Endothelial cell of umbilical vein (primary cell): ENCODE measurements around the gene TBX19. TPM values are rescaled to one million over a fixed set of nuclear protein-coding genes. Genes with fewer than 3 reads are reported as not detected.

Experiments used
- BruUV-seq: library from RNA; stranded (reverse); fragments of 400-500 nt; replicated peaks from 2 replicates; lab custom pipeline; 2021; lab: Mats Ljungman, UMichigan
- CTCF ChIA-PET: fragments of 300-600, 350-600 bp; sonication (Branson Sonifier 250); formaldehyde crosslinking; loops from one replicate; lab custom pipeline; 2021; ENCODE audit warnings: antibody characterized with exemption, inconsistent platforms; lab: Charles Lee
- POLR2A ChIA-PET: fragments of 300-600, 350-600 bp; sonication (Branson Sonifier 250); formaldehyde crosslinking; loops from one replicate; lab custom pipeline; 2021; ENCODE audit warnings: antibody characterized with exemption, inconsistent platforms; lab: Charles Lee
- DNase-seq: peaks from one replicate; pipeline ENCODE4 v3.0.0-alpha.2; 2011; ENCODE audit warnings: low read depth, low spot score
- FAIRE-seq: peaks from 2 replicates; lab custom pipeline; 2011; peaks lifted over from hg19 to GRCh38; lab: Jason Lieb, UNC
- H2AFZ ChIP-seq: 2 replicates; pipeline ENCODE4 v1.6.0; 2012; ENCODE audit warnings: low read depth, low read length, control low read depth, inconsistent platforms
- H3K27ac ChIP-seq: 2 replicates; pipeline ENCODE4 v1.5.1; 2011; ENCODE audit warnings: low read depth, mild to moderate bottlenecking, control low read depth, low read length, moderate library complexity; ENCODE audit not compliant: insufficient read depth
- H3K27me3 ChIP-seq, 2 experiments: 2 replicates each; pipeline versions ENCODE4 v1.6.0 to v1.6.1; 2011; ENCODE audit warnings: low read length in 2 of 2, mixed read lengths in 1 of 2; ENCODE audit not compliant: control insufficient read depth in 2 of 2, insufficient read depth in 2 of 2
- H3K36me3 ChIP-seq, 2 experiments: 2 replicates in 1 of 2; 3 replicates in 1 of 2; pipeline ENCODE4 v1.5.1; 2011; ENCODE audit warnings: low read length in 2 of 2, mild to moderate bottlenecking in 1 of 2, moderate library complexity in 1 of 2; ENCODE audit not compliant: control insufficient read depth in 2 of 2, insufficient read depth in 2 of 2; ENCODE audit errors: extremely low read depth in 1 of 2
- H3K4me1 ChIP-seq: 3 replicates; pipeline ENCODE4 v1.5.1; 2011; ENCODE audit warnings: mild to moderate bottlenecking, low read length; ENCODE audit not compliant: control insufficient read depth, insufficient read depth; ENCODE audit errors: extremely low read depth
- H3K4me2 ChIP-seq: 2 replicates; pipeline ENCODE4 v1.6.1; 2011; ENCODE audit warnings: low read length, control low read depth, mixed read lengths; ENCODE audit not compliant: insufficient read depth
- H3K4me3 ChIP-seq, 3 experiments: fragments of 200-600 bp in 1 of 3; sonication (generic), shearing (Covaris generic) in 1 of 3; replicated peaks in 1 of 3; 2 replicates each; pipeline ENCODE4 v1.5.1; 2011 to 2016; ENCODE audit warnings: control low read depth in 3 of 3, low read length in 3 of 3, mild to moderate bottlenecking in 2 of 3, inconsistent platforms in 1 of 3, low read depth in 1 of 3, moderate library complexity in 1 of 3; ENCODE audit not compliant: insufficient read depth in 1 of 3
- H3K79me2 ChIP-seq: 2 replicates; pipeline ENCODE4 v1.6.0; 2012; ENCODE audit warnings: low read length, inconsistent platforms; ENCODE audit not compliant: control insufficient read depth, insufficient read depth
- H3K9ac ChIP-seq: replicated peaks from 2 replicates; pipeline ENCODE3; 2011; ENCODE audit warnings: low read length, control low read depth; ENCODE audit not compliant: insufficient read depth; ENCODE audit errors: extremely low read depth
- H3K9me1 ChIP-seq: replicated peaks from 3 replicates; pipeline ENCODE4 v1.6.0; 2011; ENCODE audit warnings: mild to moderate bottlenecking, low read length; ENCODE audit not compliant: control insufficient read depth, insufficient read depth; ENCODE audit errors: extremely low read depth
- H3K9me3 ChIP-seq: replicated peaks from 2 replicates; pipeline ENCODE4 v1.5.1; 2012; ENCODE audit warnings: low read length, inconsistent platforms; ENCODE audit not compliant: control insufficient read depth, insufficient read depth
- H4K20me1 ChIP-seq: replicated peaks from 2 replicates; pipeline ENCODE3; 2011; ENCODE audit warnings: mild to moderate bottlenecking, low read length; ENCODE audit not compliant: control insufficient read depth, insufficient read depth; ENCODE audit errors: extremely low read depth
- EZH2 ChIP-seq: IDR thresholded peaks from 2 replicates; pipeline ENCODE4 v1.6.1; 2012; ENCODE audit warnings: borderline replicate concordance, low read depth, mild to moderate bottlenecking, moderate library complexity, low read length, inconsistent platforms; ENCODE audit not compliant: severe bottlenecking
- FOS ChIP-seq: IDR thresholded peaks from 2 replicates; pipeline ENCODE4 v1.6.1; 2011; ENCODE audit warnings: mild to moderate bottlenecking, low read length, moderate library complexity, borderline replicate concordance; ENCODE audit not compliant: insufficient read depth
- GATA2 ChIP-seq: IDR thresholded peaks from 2 replicates; pipeline ENCODE4 v1.7.0; 2011; ENCODE audit warnings: low read depth, mild to moderate bottlenecking, moderate library complexity, mixed read lengths, low read length; ENCODE audit not compliant: insufficient read length, insufficient read depth
- JUN ChIP-seq: IDR thresholded peaks from 2 replicates; pipeline ENCODE4 v1.6.1; 2011; ENCODE audit warnings: borderline replicate concordance, low read depth; ENCODE audit not compliant: insufficient read length, insufficient read depth
- MYC ChIP-seq: IDR thresholded peaks from one replicate; pipeline ENCODE4 v1.6.1; 2011; ENCODE audit warnings: mild to moderate bottlenecking, low read depth, low read length
- POLR2A ChIP-seq: IDR thresholded peaks from 2 replicates; pipeline ENCODE4 v1.6.1; 2012; ENCODE audit warnings: low read depth, mild to moderate bottlenecking, control low read depth, low read length
- POLR2AphosphoS5 ChIP-seq: IDR thresholded peaks from 2 replicates; pipeline ENCODE4 v1.6.1; 2012; ENCODE audit warnings: low read depth, mild to moderate bottlenecking, control low read depth, low read length, moderate library complexity; ENCODE audit not compliant: insufficient read depth
- dilution Hi-C: fragments of 300-500 bp; cut with MboI; formaldehyde crosslinking; loops from one replicate; pipeline ENCODE4 v1.15.0; 2019; ENCODE audit warnings: low sequenced_read_pairs; ENCODE audit not compliant: extremely low pct_ligation_motif_present
- intact Hi-C: fragments of 100-400 bp; cut with micrococcal nuclease; formaldehyde crosslinking; loops from one replicate; pipeline ENCODE4 v1.10.0; 2022
- polyA plus RNA-seq, 4 experiments: library from polyadenylated mRNA; depleted of rRNA in 3 of 4; stranded (reverse) in 3 of 4; unstranded in 1 of 4; fragments of >200 nt; gene quantifications; 2 replicates each; pipeline versions ENCODE4 v1.2.1 to v1.2.3, GENCODE V29; 2011 to 2012; ENCODE audit warnings: missing spikeins in 1 of 4
- total RNA-seq: library from RNA; stranded (reverse); gene quantifications from 2 replicates; pipeline ENCODE4 v1.2.3, GENCODE V29; 2021
- TF ChIP-seq, protein P1 (sequence below), 2 donors: IDR thresholded peaks; 1 replicate in 1 of 2; 2 replicates in 1 of 2; pipeline ENCODE4 v1.5.1; 2011; ENCODE audit warnings: low read length in 2 of 2, mild to moderate bottlenecking in 2 of 2, moderate library complexity in 2 of 2, control low read depth in 1 of 2, inconsistent platforms in 1 of 2, low read depth in 1 of 2; ENCODE audit not compliant: insufficient read depth in 1 of 2; ENCODE audit errors: extremely low read depth in 1 of 2
- TF ChIP-seq, protein P2 (sequence below): IDR thresholded peaks from 2 replicates; pipeline ENCODE4 v1.6.1; 2011; ENCODE audit not compliant: insufficient read depth, insufficient read length

TBX19 gene
- total and polyA plus RNA-seq, 2 donors (not counting 3 experiments of a cell fraction or from before 2014, with no cell fraction given): 2.3 to 2.8 TPM

DNA sequence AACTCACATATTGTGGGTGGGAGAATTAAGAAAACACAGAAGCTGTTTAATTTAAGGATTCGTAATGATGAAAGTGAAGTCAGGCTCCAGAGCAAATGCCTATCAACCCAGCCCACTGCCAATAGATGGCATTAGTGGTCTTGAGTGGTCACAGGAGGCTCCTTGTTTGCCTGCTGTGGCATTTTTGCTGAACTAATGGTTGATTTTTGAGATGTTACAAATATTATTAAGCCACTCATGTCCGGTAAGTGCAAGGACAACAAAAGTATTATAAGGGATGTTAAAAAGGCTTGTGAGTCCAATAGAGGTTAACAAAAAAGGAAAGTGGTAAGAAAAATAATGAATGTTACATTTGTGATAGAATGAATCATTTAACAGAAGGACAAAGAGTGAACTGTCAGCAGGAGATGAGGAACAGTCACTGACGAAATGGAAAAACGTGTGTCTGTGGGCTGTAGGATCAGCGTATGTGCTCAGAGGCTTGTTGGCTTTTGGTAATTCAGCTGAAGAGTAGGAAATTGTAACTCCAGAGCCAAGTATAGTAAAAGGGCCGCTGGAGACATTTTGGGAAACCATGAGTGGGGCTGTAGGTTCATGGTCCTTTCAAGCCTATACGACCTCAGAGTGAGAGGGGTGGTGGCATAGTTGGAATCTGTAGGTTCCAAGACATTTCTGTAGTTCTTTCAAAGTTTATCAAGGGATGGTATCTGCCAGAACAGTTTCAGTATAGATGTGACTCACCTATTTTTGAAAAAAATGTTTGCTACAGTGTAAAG is 43.7 kb upstream of the TBX19 start:
- H3K27ac ChIP-seq: no peak overlapping the region
- no peak overlapping the region for H3K9ac ChIP-seq
- no peak for DNase-seq
- TF ChIP-seq EZH2 (no peak), JUN (no peak), GATA2 (no peak), FOS (no peak), POLR2A (no peak), MYC (no peak), POLR2AphosphoS5 (no peak)
- TF ChIP-seq, protein P1, sequence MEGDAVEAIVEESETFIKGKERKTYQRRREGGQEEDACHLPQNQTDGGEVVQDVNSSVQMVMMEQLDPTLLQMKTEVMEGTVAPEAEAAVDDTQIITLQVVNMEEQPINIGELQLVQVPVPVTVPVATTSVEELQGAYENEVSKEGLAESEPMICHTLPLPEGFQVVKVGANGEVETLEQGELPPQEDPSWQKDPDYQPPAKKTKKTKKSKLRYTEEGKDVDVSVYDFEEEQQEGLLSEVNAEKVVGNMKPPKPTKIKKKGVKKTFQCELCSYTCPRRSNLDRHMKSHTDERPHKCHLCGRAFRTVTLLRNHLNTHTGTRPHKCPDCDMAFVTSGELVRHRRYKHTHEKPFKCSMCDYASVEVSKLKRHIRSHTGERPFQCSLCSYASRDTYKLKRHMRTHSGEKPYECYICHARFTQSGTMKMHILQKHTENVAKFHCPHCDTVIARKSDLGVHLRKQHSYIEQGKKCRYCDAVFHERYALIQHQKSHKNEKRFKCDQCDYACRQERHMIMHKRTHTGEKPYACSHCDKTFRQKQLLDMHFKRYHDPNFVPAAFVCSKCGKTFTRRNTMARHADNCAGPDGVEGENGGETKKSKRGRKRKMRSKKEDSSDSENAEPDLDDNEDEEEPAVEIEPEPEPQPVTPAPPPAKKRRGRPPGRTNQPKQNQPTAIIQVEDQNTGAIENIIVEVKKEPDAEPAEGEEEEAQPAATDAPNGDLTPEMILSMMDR (IDR thresholded peaks at IDR 0.05; ENCODE audit: extremely low read depth in 1 of 2, insufficient read depth in 1 of 2, low read depth in 1 of 2, low read length in 2 of 2): no peak
- TF ChIP-seq, protein P2, sequence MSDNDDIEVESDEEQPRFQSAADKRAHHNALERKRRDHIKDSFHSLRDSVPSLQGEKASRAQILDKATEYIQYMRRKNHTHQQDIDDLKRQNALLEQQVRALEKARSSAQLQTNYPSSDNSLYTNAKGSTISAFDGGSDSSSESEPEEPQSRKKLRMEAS: no peak
- no peak overlapping the region for H3K4me2 ChIP-seq
- dilution Hi-C loops: no loop called here
- CTCF ChIA-PET: interaction anchor here (1.3 to 4.3 kb wide), 3 partner anchors 9 to 106 kb away, joined by 5 to 86 read pairs (median 5); no protein-coding TSS in a partner anchor
- H3K9me3 ChIP-seq: no peaks in the 10 kb centered on the region
- intact Hi-C loops: loop anchor here (5.0 kb wide), 1 partner anchor 105 kb away; no protein-coding TSS in a partner anchor
- BruUV-seq: no TSS peak
- H3K4me3 ChIP-seq: no peak overlapping the region
- no peak for FAIRE-seq
- no peaks in the 10 kb centered on the region for H3K79me2 ChIP-seq
- H3K27me3 ChIP-seq: no peaks in the 10 kb centered on the region
- H2AFZ ChIP-seq: no peak overlapping the region
- H3K9me1 ChIP-seq: no peaks in the 10 kb centered on the region
- H3K4me1 ChIP-seq: no peaks in the 10 kb centered on the region
- H4K20me1 ChIP-seq: no peaks in the 10 kb centered on the region
- H3K36me3 ChIP-seq: peaks cover 20 to 23% of the 10 kb centered on the region in 2 experiments
- POLR2A ChIA-PET: interaction anchor here (0.6 kb wide), 1 partner anchor 13 kb away, joined by 4 read pairs; no protein-coding TSS in a partner anchor
